Measurements from ENCODE around the gene PRR19.

Gene PRR19

DNA sequence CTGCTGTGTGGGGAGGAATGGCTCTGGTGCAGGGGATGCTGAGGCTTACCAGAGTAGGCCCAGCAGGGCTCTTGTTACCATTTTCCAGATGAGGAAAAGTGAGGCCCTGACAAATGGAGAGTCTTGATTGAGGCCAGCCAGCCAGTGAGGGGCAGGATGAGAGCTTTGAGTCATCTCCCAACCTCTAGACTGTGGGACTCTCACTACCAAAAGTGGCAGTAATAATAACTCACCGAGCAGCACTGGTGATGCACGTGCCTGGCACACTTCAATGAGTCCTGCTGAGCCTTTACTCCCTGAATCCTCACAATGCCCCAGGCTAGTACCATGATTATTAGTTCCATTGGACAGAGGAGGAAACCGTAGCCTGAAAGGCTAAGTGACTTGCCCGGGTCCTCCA lies 25.1 kb upstream of the PRR19 start:
- Mint-ChIP-seq H3K4me3 (no peak overlapping the region), H3K9me3 (ENCODE audit: low read depth) (no peaks in the 10 kb centered on the region), H3K36me3 (peaks cover 4% of the 10 kb centered on the region), H3K27ac (no peak overlapping the region), H3K4me1 (ENCODE audit: low read depth) (peaks cover 49% of the 10 kb centered on the region), H3K27me3 (no peaks in the 10 kb centered on the region)

DNA sequence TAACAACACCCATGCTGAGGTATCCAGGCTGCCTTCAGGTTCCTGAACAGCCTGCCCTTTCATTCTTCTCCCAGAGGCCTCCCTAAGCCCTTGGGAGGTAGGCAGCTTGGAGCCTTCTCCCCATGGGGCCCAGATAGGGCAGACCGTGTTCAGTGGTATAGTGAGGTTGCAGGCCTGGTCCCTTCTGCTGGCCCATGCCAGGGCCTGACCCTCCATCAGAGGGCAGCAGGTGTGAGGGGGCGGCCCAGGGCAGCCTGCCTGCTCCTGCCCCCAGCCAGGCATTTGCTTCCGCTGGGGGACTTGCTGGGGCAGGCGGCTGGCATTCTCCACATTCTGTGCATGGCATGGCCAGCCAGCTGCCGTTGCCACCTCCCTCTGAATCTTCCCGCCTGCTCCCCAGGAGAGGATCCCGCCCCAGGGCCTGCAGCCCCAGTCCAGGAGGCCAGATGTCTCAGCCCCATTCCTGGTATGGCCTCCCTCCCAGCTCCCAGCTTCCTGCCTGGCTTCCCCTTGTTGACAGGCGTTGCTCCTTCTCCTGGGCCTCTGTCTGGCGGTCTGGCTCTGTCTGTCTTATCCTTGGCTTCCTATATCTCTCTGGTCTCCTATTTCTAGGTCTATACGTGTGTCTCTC lies 24.0 kb upstream of the PRR19 start:
- peaks cover 58% of the 10 kb centered on the region for H3K4me1 Mint-ChIP-seq (ENCODE audit: low read depth)
- no peak overlapping the region for H3K27ac Mint-ChIP-seq
- no peak overlapping the region for H3K4me3 Mint-ChIP-seq
- H3K36me3 Mint-ChIP-seq: peaks cover 4% of the 10 kb centered on the region
- no peaks in the 10 kb centered on the region for H3K9me3 Mint-ChIP-seq (ENCODE audit: low read depth)
- no peaks in the 10 kb centered on the region for H3K27me3 Mint-ChIP-seq

DNA sequence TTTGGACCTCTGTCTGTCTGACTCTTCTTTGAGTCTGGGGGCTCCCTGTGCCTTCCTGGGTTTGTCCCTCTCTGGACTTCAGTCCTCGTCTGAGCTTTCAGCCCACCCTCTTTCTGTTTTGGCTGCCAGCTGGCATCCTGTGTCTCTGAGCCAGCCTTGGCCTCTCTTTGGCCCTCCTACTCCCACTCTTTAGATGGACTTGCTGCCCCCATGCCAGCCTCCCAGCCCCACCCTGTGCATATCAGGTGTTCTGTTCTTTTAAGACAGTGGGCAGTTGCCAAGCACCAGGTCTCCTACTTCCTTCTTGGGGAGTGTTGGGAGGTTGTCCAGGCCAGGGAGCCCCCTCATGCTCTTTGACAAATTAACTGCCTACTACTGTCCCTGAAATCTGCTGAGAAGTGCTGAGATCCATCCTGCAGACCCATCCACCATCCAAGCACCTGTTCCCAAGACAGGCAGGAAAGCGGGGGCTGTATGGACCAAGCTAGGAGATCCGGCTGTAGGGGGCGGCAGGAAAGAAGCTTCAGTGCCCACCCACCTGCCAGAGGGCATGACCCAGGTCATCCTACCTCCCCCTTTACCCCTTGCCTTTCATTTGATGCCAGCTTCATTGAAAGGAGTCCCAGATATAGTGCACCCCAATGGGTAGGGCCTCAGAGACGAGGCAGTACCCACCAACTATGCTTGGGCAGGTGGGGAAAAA lies 23.3 kb upstream of the PRR19 start:
- no peaks in the 10 kb centered on the region for H3K9me3 Mint-ChIP-seq (ENCODE audit: low read depth)
- H3K36me3 Mint-ChIP-seq: peaks cover 4% of the 10 kb centered on the region
- peak overlapping the region; percentile 90 for H3K4me3 Mint-ChIP-seq
- peaks cover 56% of the 10 kb centered on the region for H3K4me1 Mint-ChIP-seq (ENCODE audit: low read depth)
- peak overlapping the region; percentile 28 for H3K27ac Mint-ChIP-seq
- H3K27me3 Mint-ChIP-seq: no peaks in the 10 kb centered on the region

DNA sequence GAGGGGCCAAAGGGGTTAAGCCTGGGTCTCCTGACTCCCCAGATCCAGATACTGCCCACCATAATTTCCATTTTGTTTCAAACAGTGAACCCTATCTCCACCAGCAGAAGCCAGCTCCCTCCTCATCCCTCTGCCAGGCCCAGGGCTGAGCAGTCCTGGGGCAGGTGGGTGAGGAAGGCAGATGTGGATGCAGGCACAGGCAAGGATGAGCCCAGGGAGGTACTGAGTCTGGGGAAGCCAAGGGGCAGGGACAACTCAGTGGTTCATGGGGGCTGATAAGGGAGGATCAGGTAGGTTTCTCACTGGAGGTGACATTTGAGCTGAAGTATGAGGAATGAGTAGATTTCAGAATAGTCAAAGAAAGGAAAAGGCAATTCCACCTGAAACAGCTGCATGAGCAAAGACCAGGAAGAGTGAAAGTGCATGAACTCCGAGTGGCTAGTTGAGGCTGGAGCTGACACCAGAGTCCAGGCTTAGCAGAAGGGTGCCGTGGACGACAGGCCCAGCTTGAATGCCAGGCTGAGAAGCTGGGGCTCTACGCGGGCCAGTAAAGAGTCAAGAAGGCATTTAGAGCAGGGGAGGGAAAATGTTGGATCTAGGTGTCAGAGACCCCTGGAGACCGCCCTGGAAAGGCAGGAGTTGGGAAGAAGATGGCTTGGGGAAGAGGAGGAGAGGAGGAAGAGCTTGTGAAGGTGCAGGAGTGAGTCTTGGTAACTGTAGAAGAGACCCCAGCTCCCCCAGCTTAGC lies 22.6 kb upstream of the PRR19 start:
- Mint-ChIP-seq H3K27me3 (no peaks in the 10 kb centered on the region), H3K4me1 (ENCODE audit: low read depth) (peaks cover 56% of the 10 kb centered on the region), H3K4me3 (peak overlapping the region; percentile 90), H3K36me3 (peaks cover 4% of the 10 kb centered on the region), H3K9me3 (ENCODE audit: low read depth) (no peaks in the 10 kb centered on the region), H3K27ac (peak overlapping the region; percentile 89)

DNA sequence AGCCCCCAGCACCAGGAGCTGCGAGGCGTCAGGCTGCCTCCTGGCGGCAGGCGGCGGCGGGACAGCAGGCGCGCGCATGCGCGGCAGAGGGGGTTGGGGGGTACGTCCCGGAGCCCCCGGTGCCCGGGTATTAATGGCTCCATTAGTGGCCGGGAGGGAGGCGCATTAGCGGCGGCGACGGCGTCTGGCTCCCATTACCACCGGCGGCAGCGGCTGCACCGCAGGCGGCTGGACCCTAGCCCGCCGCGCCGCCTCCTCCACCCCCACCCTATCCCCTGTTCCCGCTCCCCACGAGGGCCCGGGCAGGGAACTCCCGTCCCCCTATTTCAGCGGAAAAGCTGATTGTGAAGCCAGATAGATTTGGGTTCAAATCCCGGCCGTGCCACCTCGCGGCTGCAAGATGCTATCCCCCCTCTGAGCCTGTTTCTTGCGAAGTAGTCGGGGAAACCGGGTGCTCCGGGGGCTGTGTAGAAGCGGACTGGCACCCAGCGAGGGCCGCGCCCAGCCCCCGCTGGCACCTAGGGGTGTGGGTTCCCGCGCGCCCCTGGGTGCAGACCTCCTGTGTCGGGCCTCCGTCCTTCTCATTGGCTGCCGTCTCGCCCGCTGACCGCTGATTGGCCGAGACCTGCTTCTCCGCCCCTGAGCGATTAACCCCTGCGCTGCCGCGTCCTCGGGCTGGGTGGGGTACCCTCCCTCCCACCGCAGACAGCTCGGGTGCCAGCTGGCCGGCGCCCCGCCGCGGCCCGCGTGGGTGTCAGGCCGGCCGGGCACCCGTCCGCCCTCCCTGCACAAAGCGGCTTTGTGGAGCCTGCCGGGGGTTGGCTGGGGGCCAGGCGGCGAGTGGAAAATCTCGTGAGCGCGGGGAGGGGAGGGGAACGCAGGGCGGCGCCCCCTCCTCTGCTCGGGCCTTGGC lies 21.8 kb upstream of the PRR19 start:
- H3K9me3 Mint-ChIP-seq (ENCODE audit: low read depth): no peaks in the 10 kb centered on the region
- H3K36me3 Mint-ChIP-seq: no peaks in the 10 kb centered on the region
- no peaks in the 10 kb centered on the region for H3K27me3 Mint-ChIP-seq
- H3K27ac Mint-ChIP-seq: peak overlapping the region; percentile 89
- H3K4me1 Mint-ChIP-seq (ENCODE audit: low read depth): peaks cover 54% of the 10 kb centered on the region
- peak overlapping the region; percentile 90 for H3K4me3 Mint-ChIP-seq

DNA sequence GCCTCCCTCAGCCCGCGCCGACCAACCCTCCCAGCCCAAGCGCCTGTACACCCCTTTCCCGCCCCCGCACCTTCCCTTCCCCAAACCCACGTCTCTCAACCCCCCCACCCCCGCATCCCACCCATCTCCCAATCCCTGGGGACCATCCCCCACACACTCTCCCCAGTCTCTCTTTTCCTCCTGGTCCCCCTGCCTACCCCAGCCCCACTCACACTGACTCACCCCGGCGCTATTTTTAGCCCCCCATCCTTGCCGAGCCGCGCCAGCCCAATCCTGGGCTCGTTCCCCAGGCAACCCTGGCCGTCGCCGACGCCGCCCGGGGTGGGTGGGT lies 21.2 kb upstream of the PRR19 start:
- peaks cover 55% of the 10 kb centered on the region for H3K4me1 Mint-ChIP-seq (ENCODE audit: low read depth)

DNA sequence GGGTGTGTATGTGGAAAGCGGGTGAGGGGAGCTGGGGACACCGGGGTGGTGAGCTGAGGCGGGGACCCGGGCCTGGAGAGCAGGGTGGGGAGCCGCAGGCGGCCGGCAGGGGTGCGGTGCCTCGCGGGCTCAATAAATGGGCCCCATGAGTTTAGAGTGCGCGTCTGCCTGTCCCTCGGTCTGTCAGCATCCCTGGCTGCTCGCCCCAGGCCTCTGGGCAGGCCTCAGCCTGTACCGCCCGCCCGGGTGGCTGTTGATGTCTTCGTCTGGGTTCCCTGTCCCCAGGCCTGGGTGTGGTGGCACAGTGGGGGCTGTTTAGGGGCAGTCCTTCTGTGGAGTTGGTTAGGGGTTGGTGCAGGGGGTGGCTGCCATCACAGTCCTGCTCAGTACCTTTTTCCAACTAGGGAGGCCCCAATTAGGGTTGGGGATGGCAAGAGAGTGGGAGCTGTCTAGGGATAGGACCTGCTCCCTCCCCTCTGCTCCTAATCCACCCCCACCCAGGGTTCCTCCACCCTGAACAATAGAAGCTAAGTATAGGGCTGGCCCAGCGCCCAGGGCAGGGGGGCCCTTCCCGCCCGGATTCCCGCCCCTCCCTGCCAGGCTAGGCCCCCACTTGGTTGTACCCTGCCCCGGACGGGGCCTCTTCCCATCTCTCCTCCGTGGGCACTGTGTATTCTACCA lies 20.6 kb upstream of the PRR19 start:
- peak overlapping the region; percentile 77 for H3K4me3 Mint-ChIP-seq
- peak overlapping the region; percentile 88 for H3K27ac Mint-ChIP-seq
- no peaks in the 10 kb centered on the region for H3K27me3 Mint-ChIP-seq
- H3K9me3 Mint-ChIP-seq (ENCODE audit: low read depth): no peaks in the 10 kb centered on the region
- H3K4me1 Mint-ChIP-seq (ENCODE audit: low read depth): peaks cover 55% of the 10 kb centered on the region
- H3K36me3 Mint-ChIP-seq: no peaks in the 10 kb centered on the region

More for the DNA sequence above, 21.2 kb upstream of the PRR19 start:
- no peaks in the 10 kb centered on the region for H3K36me3 Mint-ChIP-seq
- H3K27me3 Mint-ChIP-seq: no peaks in the 10 kb centered on the region
- H3K27ac Mint-ChIP-seq: no peak overlapping the region
- no peaks in the 10 kb centered on the region for H3K9me3 Mint-ChIP-seq (ENCODE audit: low read depth)
- no peak overlapping the region for H3K4me3 Mint-ChIP-seq

DNA sequence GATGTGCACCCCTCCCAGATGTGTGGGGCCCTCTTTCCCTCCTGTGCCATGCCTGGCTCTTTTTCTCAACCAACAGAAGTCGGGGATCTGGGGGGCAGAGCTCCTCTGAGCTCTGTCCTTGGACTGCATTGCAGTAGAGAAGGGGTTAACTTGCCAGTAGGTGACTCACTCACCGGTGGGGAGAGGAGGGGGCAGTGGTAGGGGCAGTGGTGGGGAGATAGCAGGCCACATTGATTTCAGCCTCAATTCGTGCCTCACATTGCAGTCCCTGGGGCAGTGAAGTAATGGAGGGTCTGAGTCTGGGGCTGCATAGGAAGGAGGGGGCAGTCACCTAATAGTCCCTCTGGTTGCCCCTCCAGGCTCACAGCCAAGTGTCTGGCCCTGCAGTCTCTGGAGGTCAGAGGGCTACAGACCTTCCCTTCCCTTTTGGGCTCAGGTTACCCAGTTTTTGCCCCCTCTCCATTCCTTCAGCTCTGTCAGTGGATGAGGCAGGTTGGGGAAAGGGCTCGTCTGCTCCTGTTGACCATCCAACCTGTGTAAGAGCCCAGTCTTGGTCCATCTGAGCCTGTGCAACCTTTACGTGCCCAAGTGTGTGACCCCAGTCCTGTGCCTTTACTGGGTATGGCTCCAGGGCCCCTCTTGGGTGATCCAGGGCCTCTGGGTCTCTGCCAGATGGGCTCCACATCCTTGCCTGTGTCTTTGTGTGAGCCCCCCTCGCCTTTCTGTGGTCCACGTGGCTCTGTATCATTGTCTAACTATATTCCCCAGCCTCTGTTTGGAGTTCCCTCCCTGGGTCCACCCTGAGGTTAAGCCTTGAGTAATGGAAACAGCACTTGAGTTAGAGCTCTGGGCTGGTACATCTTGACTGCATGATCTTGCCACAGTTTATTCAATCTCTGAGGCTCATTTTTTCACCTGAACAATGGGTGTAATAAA lies 19.8 kb upstream of the PRR19 start:
- Mint-ChIP-seq H3K9me3 (ENCODE audit: low read depth) (no peaks in the 10 kb centered on the region), H3K27me3 (no peaks in the 10 kb centered on the region), H3K27ac (peak overlapping the region; percentile 88), H3K4me1 (ENCODE audit: low read depth) (peaks cover 49% of the 10 kb centered on the region), H3K36me3 (no peaks in the 10 kb centered on the region), H3K4me3 (peak overlapping the region; percentile 77)

DNA sequence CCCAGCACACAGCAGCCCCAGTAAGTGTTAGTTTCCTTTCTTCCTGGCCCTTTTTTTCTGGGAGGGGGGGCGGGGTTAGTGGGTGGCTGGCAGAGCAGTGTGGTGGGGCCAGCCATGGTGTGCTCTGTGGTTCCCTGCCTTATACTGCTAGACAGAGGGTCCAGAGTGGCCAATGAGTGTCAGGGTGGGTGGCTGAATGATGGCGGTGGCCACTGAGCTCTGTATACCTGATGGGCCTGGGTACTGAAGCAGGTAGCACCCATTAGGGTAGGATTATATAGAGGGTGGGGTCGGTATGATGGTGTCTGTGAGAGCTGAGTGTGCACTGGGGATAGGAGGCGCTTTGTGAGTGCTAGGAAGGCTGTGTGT lies 19.1 kb upstream of the PRR19 start:
- Mint-ChIP-seq H3K27ac (no peak overlapping the region), H3K27me3 (no peaks in the 10 kb centered on the region), H3K9me3 (ENCODE audit: low read depth) (no peaks in the 10 kb centered on the region), H3K4me1 (ENCODE audit: low read depth) (peaks cover 47% of the 10 kb centered on the region), H3K36me3 (no peaks in the 10 kb centered on the region), H3K4me3 (peak overlapping the region; percentile 77)

DNA sequence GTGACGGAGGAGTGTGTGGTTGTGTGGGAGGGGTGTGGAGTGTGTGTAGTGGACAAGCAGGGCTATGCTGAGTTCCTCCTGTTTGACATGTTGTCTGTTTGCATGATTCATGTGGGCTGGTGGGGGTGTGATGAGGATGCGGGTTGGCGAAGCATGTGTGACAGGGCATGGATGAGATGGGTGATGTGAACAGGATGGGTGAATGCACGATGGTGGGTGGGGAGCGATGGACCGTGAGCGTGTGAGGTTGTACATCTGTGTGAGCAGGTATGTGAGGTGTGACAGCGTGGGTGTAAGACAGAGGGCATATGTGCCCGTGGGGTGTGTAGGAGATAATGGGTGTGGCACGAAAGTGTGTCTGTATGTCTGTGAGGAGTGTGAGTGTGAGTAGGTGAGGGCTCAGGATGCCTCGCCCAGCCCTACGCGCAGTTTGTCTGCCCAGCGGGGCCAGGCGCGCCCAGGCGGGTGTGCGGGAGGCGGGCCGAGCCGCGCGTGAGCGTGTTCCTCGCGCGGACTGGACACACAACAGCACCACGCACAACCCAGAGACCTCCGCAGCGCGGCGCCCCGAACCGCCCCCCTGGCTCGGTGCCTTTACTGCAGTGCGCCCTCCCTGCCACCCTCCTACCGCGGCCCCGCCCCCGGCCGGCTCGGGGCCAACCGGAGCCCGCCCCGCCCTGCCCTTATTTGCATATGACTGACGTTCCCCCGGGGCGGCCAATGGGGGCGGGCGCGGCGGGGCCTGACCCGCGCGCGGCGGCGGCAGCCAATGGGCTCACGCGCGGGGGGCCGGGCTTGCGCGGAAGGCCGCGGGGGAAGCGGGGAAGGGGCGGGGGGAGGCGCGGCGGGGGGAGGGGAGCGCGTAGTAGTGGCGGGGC lies 18.5 kb upstream of the PRR19 start:
- no peak overlapping the region for H3K27ac Mint-ChIP-seq
- no peak overlapping the region for H3K4me3 Mint-ChIP-seq
- no peaks in the 10 kb centered on the region for H3K9me3 Mint-ChIP-seq (ENCODE audit: low read depth)
- no peaks in the 10 kb centered on the region for H3K27me3 Mint-ChIP-seq
- H3K36me3 Mint-ChIP-seq: no peaks in the 10 kb centered on the region
- H3K4me1 Mint-ChIP-seq (ENCODE audit: low read depth): peaks cover 44% of the 10 kb centered on the region

DNA sequence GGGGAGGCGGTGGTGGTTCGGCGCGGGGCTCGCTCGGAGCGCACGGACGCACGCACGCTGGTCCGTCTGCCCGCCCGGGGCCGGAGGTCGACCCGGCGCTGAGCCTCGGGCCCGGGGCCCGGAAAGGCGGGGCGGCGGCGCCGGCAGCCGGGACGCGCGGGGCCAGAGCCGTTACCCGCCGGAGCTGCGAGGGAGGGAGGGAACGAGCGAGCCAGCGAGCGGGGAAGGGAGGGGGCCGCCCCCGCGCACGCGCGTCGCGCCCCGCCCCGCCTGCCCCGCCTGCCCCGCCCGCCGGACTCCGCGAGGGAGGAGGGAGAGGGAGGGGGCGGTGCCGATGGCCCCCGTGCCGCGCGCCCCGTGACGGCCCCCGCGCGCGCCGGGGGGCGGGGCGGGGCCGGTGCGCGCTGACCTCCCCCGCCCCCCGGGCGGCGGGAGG lies 17.8 kb upstream of the PRR19 start:
- no peaks in the 10 kb centered on the region for H3K27me3 Mint-ChIP-seq
- H3K36me3 Mint-ChIP-seq: no peaks in the 10 kb centered on the region
- peaks cover 38% of the 10 kb centered on the region for H3K4me1 Mint-ChIP-seq (ENCODE audit: low read depth)
- H3K4me3 Mint-ChIP-seq: no peak overlapping the region
- H3K9me3 Mint-ChIP-seq (ENCODE audit: low read depth): no peaks in the 10 kb centered on the region
- no peak overlapping the region for H3K27ac Mint-ChIP-seq

DNA sequence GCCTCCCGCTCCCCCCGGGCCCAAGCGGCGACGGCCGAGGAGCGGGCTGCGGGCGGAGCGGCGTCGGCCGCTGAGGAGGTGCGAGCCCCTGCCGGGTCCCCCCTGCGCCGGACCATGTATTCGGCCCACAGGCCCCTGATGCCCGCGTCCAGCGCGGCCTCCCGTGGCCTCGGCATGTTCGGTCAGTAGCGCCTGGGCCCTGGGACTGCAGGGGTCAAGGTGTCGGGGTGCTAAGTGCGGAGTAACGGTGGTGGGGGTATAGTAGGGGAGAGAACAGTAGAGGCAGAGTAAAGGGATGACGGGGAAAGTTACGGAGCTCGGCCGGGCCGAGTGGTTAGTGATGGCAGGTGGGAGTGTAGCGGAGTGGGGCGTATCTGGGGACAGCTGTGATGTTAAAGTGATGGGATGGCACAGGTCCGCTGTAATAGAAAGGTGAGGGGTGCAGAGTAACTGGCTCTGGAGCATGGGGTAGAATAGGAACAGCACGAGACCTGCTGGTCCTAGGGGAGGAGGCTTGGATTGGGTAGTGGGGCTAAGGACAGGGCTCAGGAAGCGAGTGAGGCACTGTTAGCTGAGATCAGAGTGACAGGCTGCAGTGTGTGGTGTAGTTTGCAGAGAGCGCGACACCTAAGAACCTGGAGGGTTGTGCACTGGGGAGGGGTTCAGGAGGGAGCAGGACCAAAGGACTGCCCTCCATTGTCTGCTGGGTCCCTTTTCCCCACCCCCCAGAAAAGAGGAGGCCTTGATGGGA lies 17.2 kb upstream of the PRR19 start:
- peaks cover 31% of the 10 kb centered on the region for H3K4me1 Mint-ChIP-seq (ENCODE audit: low read depth)
- peak overlapping the region; percentile 95 for H3K27ac Mint-ChIP-seq
- no peaks in the 10 kb centered on the region for H3K9me3 Mint-ChIP-seq (ENCODE audit: low read depth)
- no peaks in the 10 kb centered on the region for H3K27me3 Mint-ChIP-seq
- H3K4me3 Mint-ChIP-seq: peak overlapping the region; percentile 96
- no peaks in the 10 kb centered on the region for H3K36me3 Mint-ChIP-seq

Measured in activated naive CD8-positive, alpha-beta T cell (primary cell).